ENCODE data around the gene GABRA5. TPM values are rescaled to one million over a fixed set of nuclear protein-coding genes. Genes with fewer than 3 reads are reported as not detected.

Gene GABRA5
- total RNA-seq, 1 experiment from 2014 or later = not detected

DNA sequence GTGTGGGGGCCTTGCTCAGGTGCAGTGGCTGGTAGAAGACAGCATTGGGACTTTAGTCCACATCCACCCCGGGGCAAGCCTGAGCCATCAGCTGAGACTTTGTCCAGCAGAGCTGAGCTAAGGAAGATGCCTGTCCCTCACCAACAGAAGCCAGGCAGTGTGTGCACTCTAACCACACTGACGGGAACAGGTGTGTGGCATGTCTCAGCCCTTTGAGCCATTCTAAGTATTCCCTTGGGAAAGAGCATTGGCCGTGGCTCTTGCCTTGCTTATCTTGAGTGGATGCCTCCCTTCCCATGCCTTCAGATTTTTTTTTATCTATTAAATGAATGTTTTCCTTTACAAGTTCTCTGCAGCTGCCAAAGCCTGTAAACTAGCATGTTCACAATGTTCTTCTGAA lies 3.5 kb downstream of the GABRA5 start:
- Mint-ChIP-seq H3K27ac (ENCODE audit: unreplicated experiment) (no peak overlapping the region), H3K4me1 (ENCODE audit: low read depth, unreplicated experiment) (no peaks in the 10 kb centered on the region), H3K36me3 (ENCODE audit: insufficient read depth, unreplicated experiment) (no peaks in the 10 kb centered on the region), H3K27me3 (ENCODE audit: unreplicated experiment) (no peaks in the 10 kb centered on the region), H3K9me3 (ENCODE audit: low read depth, unreplicated experiment) (no peaks in the 10 kb centered on the region), H3K4me3 (ENCODE audit: low read depth, unreplicated experiment) (no peak overlapping the region)
- CTCF ChIA-PET = no interaction called here
- intact Hi-C loops (cut with micrococcal nuclease; ENCODE audit: unreplicated experiment) = no loop called here
- no peak for DNase-seq
- BruUV-seq (replicated peaks) = no TSS peak
- TF ChIP-seq CTCF (IDR thresholded peaks at IDR 0.05; ENCODE audit: unreplicated experiment) = no peak

GRCh38 chr15:26872206-26872605 lies 5.3 kb downstream of the GABRA5 start:
- Mint-ChIP-seq H3K27me3 (ENCODE audit: unreplicated experiment) (no peaks in the 10 kb centered on the region), H3K36me3 (ENCODE audit: insufficient read depth, unreplicated experiment) (no peaks in the 10 kb centered on the region), H3K4me3 (ENCODE audit: low read depth, unreplicated experiment) (no peak overlapping the region), H3K9me3 (ENCODE audit: low read depth, unreplicated experiment) (no peaks in the 10 kb centered on the region), H3K27ac (ENCODE audit: unreplicated experiment) (no peak overlapping the region), H3K4me1 (ENCODE audit: low read depth, unreplicated experiment) (no peaks in the 10 kb centered on the region)
- no TSS peak for BruUV-seq (replicated peaks)
- DNase-seq = no peak
- intact Hi-C loops (cut with micrococcal nuclease; ENCODE audit: unreplicated experiment) = no loop called here
- no peak for TF ChIP-seq CTCF (IDR thresholded peaks at IDR 0.05; ENCODE audit: unreplicated experiment)
- CTCF ChIA-PET = no interaction called here

DNA sequence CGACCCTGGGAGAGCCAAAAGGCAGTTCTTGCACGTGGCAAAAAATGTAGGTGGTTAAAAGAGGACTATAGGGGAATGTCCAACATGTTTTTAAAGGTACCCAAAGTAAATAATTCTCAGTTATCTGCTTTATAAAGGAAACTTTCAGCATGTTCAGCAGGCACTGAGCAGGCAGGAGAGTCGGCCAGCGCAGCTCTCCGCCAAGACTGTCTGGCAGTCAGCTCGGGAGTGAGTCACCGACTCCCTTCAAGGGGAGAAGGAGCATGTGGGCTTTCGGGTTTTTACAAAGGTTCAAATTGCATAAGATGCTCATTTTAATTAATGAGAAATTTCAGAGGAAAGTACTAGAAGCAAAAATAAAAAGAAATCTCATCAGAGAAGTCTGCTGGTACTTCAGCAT lies 7.0 kb downstream of the GABRA5 start:
- H3K4me3 Mint-ChIP-seq (ENCODE audit: low read depth, unreplicated experiment) = no peak overlapping the region
- no peaks in the 10 kb centered on the region for H3K4me1 Mint-ChIP-seq (ENCODE audit: low read depth, unreplicated experiment)
- intact Hi-C loops (cut with micrococcal nuclease; ENCODE audit: unreplicated experiment) = no loop called here
- no peak for TF ChIP-seq CTCF (IDR thresholded peaks at IDR 0.05; ENCODE audit: unreplicated experiment)
- no peaks in the 10 kb centered on the region for H3K9me3 Mint-ChIP-seq (ENCODE audit: low read depth, unreplicated experiment)
- no peaks in the 10 kb centered on the region for H3K36me3 Mint-ChIP-seq (ENCODE audit: insufficient read depth, unreplicated experiment)
- no peak overlapping the region for H3K27ac Mint-ChIP-seq (ENCODE audit: unreplicated experiment)
- CTCF ChIA-PET = no interaction called here
- no peaks in the 10 kb centered on the region for H3K27me3 Mint-ChIP-seq (ENCODE audit: unreplicated experiment)
- DNase-seq = no peak
- no TSS peak for BruUV-seq (replicated peaks)

- Mint-ChIP-seq H3K36me3 (ENCODE audit: insufficient read depth, unreplicated experiment) (no peaks in the 10 kb centered on the region), H3K9me3 (ENCODE audit: low read depth, unreplicated experiment) (no peaks in the 10 kb centered on the region), H3K27me3 (ENCODE audit: unreplicated experiment) (no peaks in the 10 kb centered on the region), H3K4me1 (ENCODE audit: low read depth, unreplicated experiment) (no peaks in the 10 kb centered on the region), H3K4me3 (ENCODE audit: low read depth, unreplicated experiment) (no peak overlapping the region), H3K27ac (ENCODE audit: unreplicated experiment) (no peak overlapping the region)
- intact Hi-C loops (cut with micrococcal nuclease; ENCODE audit: unreplicated experiment) = no loop called here
- CTCF ChIA-PET = no interaction called here
- no peak for DNase-seq
- TF ChIP-seq CTCF (IDR thresholded peaks at IDR 0.05; ENCODE audit: unreplicated experiment) = no peak
- no TSS peak for BruUV-seq (replicated peaks)
These were observed 8.1 kb downstream of the GABRA5 start for GRCh38 chr15:26874774-26875475.

All from Calu3 (cell line).